ENCODE data around the gene MYOD1. TPM values are rescaled to one million over a fixed set of nuclear protein-coding genes. Genes with fewer than 3 reads are reported as not detected.

The MYOD1 gene
- total RNA-seq, 1 experiment from 2014 or later: 0.15 TPM

- no peak for DNase-seq (ENCODE audit: extremely low read depth, low read depth)
Measured at GRCh38 chr11:17769218-17769617, 49.8 kb downstream of the MYOD1 start.

- no peak for DNase-seq (ENCODE audit: extremely low read depth, low read depth)
Measured at GRCh38 chr11:17770048-17770652, 50.8 kb downstream of the MYOD1 start.

- no peak for DNase-seq (ENCODE audit: extremely low read depth, low read depth)
Measured at GRCh38 chr11:17770917-17771316, 51.5 kb downstream of the MYOD1 start.

GRCh38 chr11:17771415-17771814 lies 52.0 kb downstream of the MYOD1 start:
- no peak for DNase-seq (ENCODE audit: extremely low read depth, low read depth)

Other genes with a start within 250 kb of the MYOD1 start
- gene ABCC8, start 242.7 kb upstream of the MYOD1 start, total RNA-seq (2014; rRNA removed; shearing (Covaris generic)): not detected in 2 replicates
- gene USH1C, start 175.2 kb upstream of the MYOD1 start, total RNA-seq (2014; rRNA removed; shearing (Covaris generic)): 24.6 and 35.4 TPM in 2 replicates
- gene OTOG, start 172.3 kb upstream of the MYOD1 start, total RNA-seq (2014; rRNA removed; shearing (Covaris generic)): 0.06 TPM in 1 of 2 replicates, not detected in the other
- gene KCNC1, start 15.2 kb downstream of the MYOD1 start, total RNA-seq (2014; rRNA removed; shearing (Covaris generic)): not detected in 2 replicates

All from NCI-H460 (cell line).